Parathyroid adenoma (tissue), 2 donors: ENCODE data around the gene RGS10.

Source experiments
- H2AFZ ChIP-seq: fragments of 300-600 bp; sonication (generic); one replicate; pipeline ENCODE4 v1.7.0; 2017; ENCODE audit warnings: antibody characterized with exemption, mild to moderate bottlenecking
- H3K27ac ChIP-seq: fragments of 300-600 bp; sonication (generic); one replicate; pipeline ENCODE4 v1.7.0; 2017
- H3K27me3 ChIP-seq: fragments of 300-600 bp; sonication (generic); one replicate; pipeline ENCODE4 v1.7.0; 2017; ENCODE audit warnings: low read length; ENCODE audit not compliant: control insufficient read depth, insufficient read depth
- H3K36me3 ChIP-seq: fragments of 300-600 bp; sonication (generic); one replicate; pipeline ENCODE4 v1.7.0; 2017; ENCODE audit warnings: low read length; ENCODE audit not compliant: control insufficient read depth, insufficient read depth
- H3K4me1 ChIP-seq: fragments of 300-600 bp; sonication (generic); one replicate; pipeline ENCODE4 v1.7.0; 2017; ENCODE audit warnings: control low read depth
- H3K4me2 ChIP-seq: fragments of 300-600 bp; sonication (generic); one replicate; pipeline ENCODE4 v1.7.0; 2017; ENCODE audit warnings: low read length
- H3K4me3 ChIP-seq: fragments of 300-600 bp; sonication (generic); one replicate; pipeline ENCODE4 v1.7.0; 2017; ENCODE audit warnings: low read depth, low read length
- H3K79me2 ChIP-seq: fragments of 300-600 bp; sonication (generic); one replicate; pipeline ENCODE4 v1.7.0; 2017; ENCODE audit warnings: control low read depth
- H3K9ac ChIP-seq: fragments of 300-600 bp; sonication (generic); one replicate; pipeline ENCODE4 v1.7.0; 2017; ENCODE audit warnings: mild to moderate bottlenecking
- H3K9me3 ChIP-seq: fragments of 300-600 bp; sonication (generic); one replicate; pipeline ENCODE4 v1.7.0; 2017; ENCODE audit warnings: low read length; ENCODE audit not compliant: control insufficient read depth
- CTCF ChIP-seq: fragments of 300-600 bp; sonication (generic); IDR thresholded peaks from one replicate; pipeline ENCODE4 v1.7.0; 2017; ENCODE audit warnings: antibody characterized with exemption, mild to moderate bottlenecking
- donor health status: primary hyperparathyroidism.

The RGS10 gene

GRCh38 chr10:119505588-119506315, 36.8 kb downstream of the RGS10 start:
- Histone ChIP-seq H3K4me3 (no peak overlapping the region), H3K9me3 (no peaks in the 10 kb centered on the region), H3K79me2 (no peaks in the 10 kb centered on the region), H3K4me2 (no peak overlapping the region), H2AFZ (no peak overlapping the region), H3K9ac (no peak overlapping the region), H3K36me3 (no peaks in the 10 kb centered on the region), H3K4me1 (no peaks in the 10 kb centered on the region), H3K27me3 (no peaks in the 10 kb centered on the region), H3K27ac (no peak overlapping the region)
- no peak for TF ChIP-seq CTCF

GRCh38 chr10:119505131-119505551, 37.4 kb downstream of the RGS10 start:
- no peak overlapping the region for H3K4me2 ChIP-seq
- no peaks in the 10 kb centered on the region for H3K27me3 ChIP-seq
- no peak overlapping the region for H3K27ac ChIP-seq
- H2AFZ ChIP-seq: no peak overlapping the region
- no peak overlapping the region for H3K4me3 ChIP-seq
- no peaks in the 10 kb centered on the region for H3K36me3 ChIP-seq
- no peak overlapping the region for H3K9ac ChIP-seq
- H3K9me3 ChIP-seq: no peaks in the 10 kb centered on the region
- TF ChIP-seq CTCF: no peak
- H3K79me2 ChIP-seq: no peaks in the 10 kb centered on the region
- H3K4me1 ChIP-seq: no peaks in the 10 kb centered on the region

DNA sequence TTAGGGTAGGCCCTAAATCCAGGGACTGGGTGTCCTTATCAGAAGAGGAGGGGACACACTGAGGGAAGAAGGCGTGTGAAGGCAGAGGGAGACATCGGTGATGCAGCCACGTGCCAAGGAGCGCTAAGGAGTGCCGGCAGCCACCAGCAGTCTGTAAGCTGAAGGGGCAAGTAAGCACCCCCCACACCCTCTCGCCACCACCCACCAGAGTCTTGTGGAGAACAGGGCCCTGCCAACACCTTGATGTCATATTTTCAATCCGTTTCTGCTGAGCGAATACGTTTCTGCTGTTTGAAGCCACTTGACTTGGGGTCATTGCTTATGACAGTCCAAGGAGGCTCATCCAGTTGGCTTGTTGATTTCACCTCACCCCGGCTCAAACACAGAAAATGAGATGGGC, 37.9 kb downstream of the RGS10 start:
- H3K27me3 ChIP-seq: no peaks in the 10 kb centered on the region
- H3K36me3 ChIP-seq: no peaks in the 10 kb centered on the region
- H3K4me2 ChIP-seq: no peak overlapping the region
- H3K4me3 ChIP-seq: no peak overlapping the region
- no peaks in the 10 kb centered on the region for H3K4me1 ChIP-seq
- H3K9ac ChIP-seq: no peak overlapping the region
- H3K9me3 ChIP-seq: no peaks in the 10 kb centered on the region
- no peak overlapping the region for H2AFZ ChIP-seq
- no peaks in the 10 kb centered on the region for H3K79me2 ChIP-seq
- no peak overlapping the region for H3K27ac ChIP-seq
- no peak for TF ChIP-seq CTCF

GRCh38 chr10:119503821-119504220, 38.7 kb downstream of the RGS10 start:
- Histone ChIP-seq H3K27me3 (no peaks in the 10 kb centered on the region), H3K9me3 (no peaks in the 10 kb centered on the region), H3K4me2 (no peak overlapping the region), H3K9ac (no peak overlapping the region), H3K4me3 (no peak overlapping the region), H3K27ac (no peak overlapping the region), H3K79me2 (no peaks in the 10 kb centered on the region), H3K4me1 (no peaks in the 10 kb centered on the region), H3K36me3 (no peaks in the 10 kb centered on the region), H2AFZ (no peak overlapping the region)
- no peak for TF ChIP-seq CTCF

DNA sequence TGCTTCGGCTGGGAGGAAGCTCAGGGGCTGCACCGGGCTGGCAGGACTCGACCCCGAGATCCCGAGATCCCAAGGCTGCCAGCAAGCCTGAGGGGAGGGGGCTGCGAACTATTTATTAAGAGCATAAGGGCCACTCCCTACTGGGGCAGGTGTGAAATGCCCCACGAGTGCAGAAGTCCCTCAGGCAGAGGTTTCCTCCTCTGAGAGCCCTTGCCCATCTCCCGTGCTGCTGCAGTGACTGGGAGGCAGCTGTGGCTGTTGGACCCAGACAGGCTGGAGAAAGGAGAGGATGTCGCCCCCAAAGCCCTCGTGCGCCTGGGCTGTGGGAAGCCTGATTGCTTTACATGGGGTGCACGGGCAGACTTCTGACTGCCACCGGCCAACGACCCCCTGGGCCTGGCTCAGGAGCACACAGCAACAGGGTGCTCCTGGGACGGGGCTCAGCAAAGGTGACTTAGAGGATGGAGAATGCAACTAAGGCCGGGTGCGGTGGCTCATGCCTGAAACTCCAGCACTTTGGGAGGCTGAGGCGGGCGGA, 39.8 kb downstream of the RGS10 start:
- no peaks in the 10 kb centered on the region for H3K9me3 ChIP-seq
- no peak overlapping the region for H3K9ac ChIP-seq
- no peaks in the 10 kb centered on the region for H3K4me1 ChIP-seq
- no peak overlapping the region for H3K4me3 ChIP-seq
- H3K27me3 ChIP-seq: no peaks in the 10 kb centered on the region
- H3K27ac ChIP-seq: no peak overlapping the region
- no peak overlapping the region for H3K4me2 ChIP-seq
- H3K36me3 ChIP-seq: no peaks in the 10 kb centered on the region
- H2AFZ ChIP-seq: no peak overlapping the region
- no peaks in the 10 kb centered on the region for H3K79me2 ChIP-seq
- TF ChIP-seq CTCF: no peak
